Measurements from ENCODE around the gene PFDN5. TPM values are rescaled to one million over a fixed set of nuclear protein-coding genes. Genes with fewer than 3 reads are reported as not detected.

Gene PFDN5
- total RNA-seq, 1 donor from 2014 or later, result 344 TPM

Other genes starting within 250 kb of the PFDN5 start
- gene TNS2, start 245.5 kb upstream of the PFDN5 start, total RNA-seq, result 2.7 and 3.1 TPM in 2 replicates
- 41.2 and 42.6 TPM in 2 replicates for gene SPRYD3, start 216.2 kb upstream of the PFDN5 start, total RNA-seq
- gene IGFBP6, start 197.9 kb upstream of the PFDN5 start, total RNA-seq, result 0.81 TPM in 1 of 2 replicates, not detected in the other
- not detected in 2 replicates for gene SOAT2, start 192.1 kb upstream of the PFDN5 start, total RNA-seq
- gene ZNF740, start 114.8 kb upstream of the PFDN5 start, total RNA-seq, result 48.1 and 52.8 TPM in 2 replicates
- gene CSAD, start 114.6 kb upstream of the PFDN5 start, total RNA-seq, result 21.7 and 22.6 TPM in 2 replicates
- gene ITGB7, start 88.3 kb upstream of the PFDN5 start, total RNA-seq, result 258 and 266 TPM in 2 replicates
- gene RARG, start 63.3 kb upstream of the PFDN5 start, total RNA-seq, result 58.6 and 61.6 TPM in 2 replicates
- gene ESPL1, start 27.2 kb upstream of the PFDN5 start, total RNA-seq, result 61.2 and 68.4 TPM in 2 replicates
- gene MYG1, start 4.2 kb downstream of the PFDN5 start, total RNA-seq, result 107 and 111 TPM in 2 replicates
- 81.4 and 85.7 TPM in 2 replicates for gene AAAS, start 26.1 kb downstream of the PFDN5 start, total RNA-seq
- gene SP7, start 40.8 kb downstream of the PFDN5 start, total RNA-seq, result not detected in 2 replicates
- gene SP1, start 84.6 kb downstream of the PFDN5 start, total RNA-seq, result 65.6 and 66.0 TPM in 2 replicates
- not detected in 2 replicates for gene AMHR2, start 128.3 kb downstream of the PFDN5 start, total RNA-seq
- gene PRR13, start 146.2 kb downstream of the PFDN5 start, total RNA-seq, result 206 and 219 TPM in 2 replicates
- gene PCBP2, start 156.6 kb downstream of the PFDN5 start, total RNA-seq, result 865 and 896 TPM in 2 replicates
- gene MAP3K12, start 203.9 kb downstream of the PFDN5 start, total RNA-seq, result 15.7 and 18.4 TPM in 2 replicates
- gene TARBP2, start 205.7 kb downstream of the PFDN5 start, total RNA-seq, result 47.7 and 48.2 TPM in 2 replicates
- gene NPFF, start 211.9 kb downstream of the PFDN5 start, total RNA-seq, result 0.44 TPM in 1 of 2 replicates, not detected in the other